ENCODE results near the gene KBTBD6.

- TF ChIP-seq, protein P1, sequence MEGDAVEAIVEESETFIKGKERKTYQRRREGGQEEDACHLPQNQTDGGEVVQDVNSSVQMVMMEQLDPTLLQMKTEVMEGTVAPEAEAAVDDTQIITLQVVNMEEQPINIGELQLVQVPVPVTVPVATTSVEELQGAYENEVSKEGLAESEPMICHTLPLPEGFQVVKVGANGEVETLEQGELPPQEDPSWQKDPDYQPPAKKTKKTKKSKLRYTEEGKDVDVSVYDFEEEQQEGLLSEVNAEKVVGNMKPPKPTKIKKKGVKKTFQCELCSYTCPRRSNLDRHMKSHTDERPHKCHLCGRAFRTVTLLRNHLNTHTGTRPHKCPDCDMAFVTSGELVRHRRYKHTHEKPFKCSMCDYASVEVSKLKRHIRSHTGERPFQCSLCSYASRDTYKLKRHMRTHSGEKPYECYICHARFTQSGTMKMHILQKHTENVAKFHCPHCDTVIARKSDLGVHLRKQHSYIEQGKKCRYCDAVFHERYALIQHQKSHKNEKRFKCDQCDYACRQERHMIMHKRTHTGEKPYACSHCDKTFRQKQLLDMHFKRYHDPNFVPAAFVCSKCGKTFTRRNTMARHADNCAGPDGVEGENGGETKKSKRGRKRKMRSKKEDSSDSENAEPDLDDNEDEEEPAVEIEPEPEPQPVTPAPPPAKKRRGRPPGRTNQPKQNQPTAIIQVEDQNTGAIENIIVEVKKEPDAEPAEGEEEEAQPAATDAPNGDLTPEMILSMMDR (IDR thresholded peaks at IDR 0.05; ENCODE audit: low read depth, low read length, missing input control), result no peak
- TF ChIP-seq, protein P2, sequence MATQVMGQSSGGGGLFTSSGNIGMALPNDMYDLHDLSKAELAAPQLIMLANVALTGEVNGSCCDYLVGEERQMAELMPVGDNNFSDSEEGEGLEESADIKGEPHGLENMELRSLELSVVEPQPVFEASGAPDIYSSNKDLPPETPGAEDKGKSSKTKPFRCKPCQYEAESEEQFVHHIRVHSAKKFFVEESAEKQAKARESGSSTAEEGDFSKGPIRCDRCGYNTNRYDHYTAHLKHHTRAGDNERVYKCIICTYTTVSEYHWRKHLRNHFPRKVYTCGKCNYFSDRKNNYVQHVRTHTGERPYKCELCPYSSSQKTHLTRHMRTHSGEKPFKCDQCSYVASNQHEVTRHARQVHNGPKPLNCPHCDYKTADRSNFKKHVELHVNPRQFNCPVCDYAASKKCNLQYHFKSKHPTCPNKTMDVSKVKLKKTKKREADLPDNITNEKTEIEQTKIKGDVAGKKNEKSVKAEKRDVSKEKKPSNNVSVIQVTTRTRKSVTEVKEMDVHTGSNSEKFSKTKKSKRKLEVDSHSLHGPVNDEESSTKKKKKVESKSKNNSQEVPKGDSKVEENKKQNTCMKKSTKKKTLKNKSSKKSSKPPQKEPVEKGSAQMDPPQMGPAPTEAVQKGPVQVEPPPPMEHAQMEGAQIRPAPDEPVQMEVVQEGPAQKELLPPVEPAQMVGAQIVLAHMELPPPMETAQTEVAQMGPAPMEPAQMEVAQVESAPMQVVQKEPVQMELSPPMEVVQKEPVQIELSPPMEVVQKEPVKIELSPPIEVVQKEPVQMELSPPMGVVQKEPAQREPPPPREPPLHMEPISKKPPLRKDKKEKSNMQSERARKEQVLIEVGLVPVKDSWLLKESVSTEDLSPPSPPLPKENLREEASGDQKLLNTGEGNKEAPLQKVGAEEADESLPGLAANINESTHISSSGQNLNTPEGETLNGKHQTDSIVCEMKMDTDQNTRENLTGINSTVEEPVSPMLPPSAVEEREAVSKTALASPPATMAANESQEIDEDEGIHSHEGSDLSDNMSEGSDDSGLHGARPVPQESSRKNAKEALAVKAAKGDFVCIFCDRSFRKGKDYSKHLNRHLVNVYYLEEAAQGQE (IDR thresholded peaks at IDR 0.05), result no peak
- TF ChIP-seq ZBTB33 (IDR thresholded peaks at IDR 0.05) (no peak), FOXA1 (IDR thresholded peaks at IDR 0.05) (no peak), SP1 (IDR thresholded peaks at IDR 0.05) (no peak), EGR1 (IDR thresholded peaks at IDR 0.05; ENCODE audit: low read depth in 2 of 2) (no peak), RAD21 (IDR thresholded peaks at IDR 0.05) (no peak), MAX (IDR thresholded peaks at IDR 0.05) (no peak), TAF1 (conservative IDR thresholded peaks at IDR 0.05) (no peak), JUND (IDR thresholded peaks at IDR 0.05) (no peak), YY1 (IDR thresholded peaks at IDR 0.05) (no peak)
- TF ChIP-seq, protein P3, sequence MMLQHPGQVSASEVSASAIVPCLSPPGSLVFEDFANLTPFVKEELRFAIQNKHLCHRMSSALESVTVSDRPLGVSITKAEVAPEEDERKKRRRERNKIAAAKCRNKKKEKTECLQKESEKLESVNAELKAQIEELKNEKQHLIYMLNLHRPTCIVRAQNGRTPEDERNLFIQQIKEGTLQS (IDR thresholded peaks at IDR 0.05), result no peak
Observed at GRCh38 chr13:41099986-41100385, 32.6 kb downstream of the KBTBD6 start.
